DMS114 treated with DMSO at 0.1 percent for 48 hours (cell line): ENCODE data around the gene NANS.

Experiments
- DNase-seq: peaks from one replicate; lab custom pipeline; 2025; ENCODE audit not compliant: unreplicated experiment; lab: John Stamatoyannopoulos, UW

NANS gene

GRCh38 chr9:98130576-98131228 lies 74.2 kb downstream of the NANS start:
- DNase-seq = no peak

- DNase-seq = no peak
These were observed 75.6 kb downstream of the NANS start for GRCh38 chr9:98132158-98132557.
